IPS-NIHi11 (cell line): ENCODE data around the gene INKA2.
A peak's percentile ranks its signal among the peaks of the same experiment; 100 is the strongest.

ENCODE experiments used
- DNase-seq: peaks from one replicate; pipeline ENCODE4 v3.0.0; 2012; ENCODE audit warnings: mixed read lengths, low spot score

Gene INKA2

DNA sequence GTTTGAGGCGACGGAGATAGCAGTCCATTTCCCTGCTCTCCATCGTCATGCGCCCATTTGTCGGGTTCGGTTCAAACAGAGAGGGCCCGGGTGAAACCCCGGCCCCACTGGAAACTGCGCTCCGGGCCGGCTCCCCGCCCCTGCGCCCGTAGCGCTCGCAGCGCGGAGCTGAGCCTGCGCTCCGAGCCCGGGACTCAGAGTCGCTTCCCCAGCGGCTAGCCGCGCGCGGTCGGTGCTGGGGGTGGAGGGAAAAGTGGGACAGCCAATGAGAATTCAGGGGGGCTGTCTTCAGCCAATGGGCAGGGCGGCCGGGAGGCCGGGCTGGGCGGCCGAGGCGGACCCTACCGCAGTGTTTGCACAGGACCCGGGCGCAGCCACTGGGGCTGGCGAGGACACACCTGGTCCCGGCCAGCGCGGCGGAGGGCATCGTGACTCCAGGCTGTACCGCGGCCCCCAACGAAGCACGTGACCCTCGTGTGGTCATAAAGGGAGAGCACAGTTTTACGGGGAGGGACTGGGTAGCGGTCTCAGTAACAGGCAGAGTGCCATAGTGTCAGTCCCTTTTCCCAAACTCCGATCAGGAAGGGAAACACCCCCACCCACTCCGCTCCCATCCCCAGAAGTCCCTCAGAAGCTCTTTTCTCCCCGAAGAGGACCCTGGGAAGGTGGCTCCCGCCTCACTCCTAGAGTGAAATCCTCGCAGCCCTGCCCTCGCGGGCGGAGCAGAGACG, at the start of gene INKA2:
Gene INKA2, minus strand, starts transcription at position 202 of the 731 bp plus-strand sequence. Its CDS starts 153 bp downstream, at position 49.
- peak; percentile 89 for DNase-seq

DNA sequence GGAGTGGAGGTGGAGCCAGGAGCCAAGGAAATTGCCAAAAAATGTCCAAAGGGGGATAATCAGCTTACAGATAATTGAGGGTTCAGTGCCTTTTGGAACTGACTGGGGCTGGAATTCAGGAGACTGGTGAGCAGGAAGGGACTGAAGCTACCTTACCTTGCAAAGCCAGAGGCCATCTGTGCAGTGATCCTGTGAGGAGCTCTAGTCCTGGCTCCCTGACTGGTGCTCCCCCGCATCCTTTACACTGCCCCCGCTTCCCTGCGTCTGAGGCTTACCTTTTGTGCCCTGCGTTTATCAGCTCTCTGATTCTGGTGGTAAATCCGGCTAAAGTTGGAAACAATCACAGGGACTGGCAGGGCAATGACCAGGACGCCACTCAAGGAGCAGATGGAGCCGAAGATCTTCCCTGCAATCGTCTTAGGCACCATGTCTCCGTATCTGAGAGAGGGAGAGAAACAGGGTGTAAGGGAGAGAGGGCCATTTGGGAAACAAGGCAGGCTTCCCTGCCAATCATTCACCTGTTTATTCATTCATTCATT, 47.5 kb upstream of the INKA2 start:
- no peak for DNase-seq

DNA sequence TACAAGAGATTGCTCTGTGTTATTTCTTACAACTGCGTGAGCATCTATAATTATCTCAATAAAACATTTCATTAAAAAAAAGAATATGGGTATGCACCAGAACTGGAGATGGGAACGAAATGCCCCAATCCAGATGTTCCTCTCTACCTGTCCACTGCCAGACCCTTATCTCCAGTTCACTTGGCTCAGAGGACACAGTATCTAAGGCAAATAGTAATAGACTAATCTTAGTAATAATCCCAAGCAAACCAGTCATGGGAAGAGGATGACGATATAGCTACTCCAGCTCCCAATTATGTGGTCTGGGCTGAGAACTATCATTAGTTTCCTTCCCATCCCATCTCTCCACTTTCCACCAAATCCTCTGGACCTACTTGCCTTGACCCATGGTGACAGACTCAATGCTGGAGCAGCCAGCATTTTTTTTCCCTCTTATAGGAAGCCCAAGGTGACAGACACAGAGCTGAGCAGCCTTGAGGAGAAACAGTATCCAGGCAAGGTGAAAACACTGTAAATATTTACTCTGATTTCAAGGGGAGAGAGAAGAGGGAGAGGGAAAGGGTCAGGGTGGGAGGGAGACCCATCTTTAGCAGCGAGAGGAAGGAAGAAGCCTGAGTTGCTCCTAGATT, 45.2 kb upstream of the INKA2 start:
- no peak for DNase-seq

DNA sequence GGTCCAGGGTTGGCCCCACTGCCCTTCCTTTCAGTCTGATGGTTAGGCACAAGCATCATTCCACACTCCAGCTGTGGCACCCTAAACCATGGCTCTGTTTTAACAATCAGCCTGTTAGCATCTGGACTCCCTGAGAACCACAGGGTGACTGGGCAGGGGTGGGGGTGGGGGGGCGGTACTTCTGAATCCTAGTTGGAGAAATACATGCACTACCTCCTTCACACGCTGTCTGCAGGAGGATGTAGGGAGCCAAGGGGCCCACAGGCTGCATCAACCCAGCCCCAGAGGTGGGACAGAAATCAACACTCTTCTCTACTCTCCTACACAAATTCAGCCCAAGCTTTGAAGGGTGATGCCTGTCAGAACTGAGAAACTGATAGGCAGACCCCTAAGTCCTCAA, 40.4 kb upstream of the INKA2 start:
- no peak for DNase-seq

DNA sequence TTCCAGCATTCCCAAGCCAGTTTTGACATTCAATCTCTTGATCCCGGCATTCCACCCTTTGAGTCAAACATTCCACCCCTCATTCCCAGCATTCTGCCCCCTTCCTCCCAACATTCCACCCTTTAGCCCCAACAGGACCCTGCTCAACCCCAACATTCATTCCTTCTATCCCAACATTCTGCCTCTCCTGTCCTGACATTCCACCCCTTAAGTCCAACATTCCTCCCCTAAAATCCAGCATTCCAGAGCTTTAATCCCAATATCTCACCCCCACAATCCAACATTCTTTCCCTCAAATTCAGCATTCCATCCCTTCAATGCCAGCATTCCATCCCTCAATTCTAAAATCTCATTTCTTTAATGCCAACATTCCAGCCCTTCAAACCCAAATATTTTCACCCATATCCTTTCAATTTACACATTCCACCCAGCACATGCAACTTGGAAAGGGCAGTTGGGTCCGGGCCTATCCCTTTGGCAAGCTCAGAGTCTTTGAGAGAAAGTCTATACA, 39.4 kb upstream of the INKA2 start:
- peak; percentile 51 for DNase-seq

DNA sequence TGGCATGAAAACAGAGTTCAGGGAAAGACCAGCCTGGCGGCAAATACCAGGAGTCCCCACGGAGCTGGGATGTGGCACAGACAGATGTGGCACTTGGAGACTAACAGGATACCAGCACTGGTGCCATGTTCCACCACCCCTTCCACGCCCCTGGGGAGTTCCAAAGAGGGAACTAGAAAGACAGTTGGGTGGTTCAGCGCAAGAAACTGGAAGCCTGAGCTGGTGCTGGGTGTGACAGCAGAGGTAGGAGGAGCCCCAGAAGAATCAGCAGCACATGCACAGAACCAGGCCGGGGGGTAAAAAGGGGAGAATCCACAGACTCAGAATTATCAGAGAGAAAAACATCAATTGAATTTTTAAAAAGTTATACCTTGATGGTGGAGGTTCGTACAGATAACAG, 38.9 kb upstream of the INKA2 start:
- DNase-seq = no peak

DNA sequence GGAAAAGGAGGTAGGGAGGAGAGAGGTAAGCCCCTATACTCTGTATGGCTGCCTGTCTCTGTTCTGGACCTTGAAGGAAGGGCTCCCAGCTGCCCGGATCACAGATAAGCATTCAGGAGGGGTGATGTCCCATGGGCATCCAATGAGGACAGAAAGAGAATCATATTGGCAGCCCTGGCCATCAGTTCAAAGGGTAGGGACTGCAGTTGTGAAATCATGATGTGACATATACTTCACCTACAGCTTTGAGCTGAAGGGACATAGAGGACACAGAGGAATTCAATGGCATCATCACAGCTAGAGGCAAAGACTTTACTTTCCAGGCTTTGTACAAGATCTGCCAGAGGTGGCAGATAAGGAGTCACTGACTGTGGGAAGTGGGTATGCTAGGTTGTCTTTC, 38.1 kb upstream of the INKA2 start:
- DNase-seq = no peak

DNA sequence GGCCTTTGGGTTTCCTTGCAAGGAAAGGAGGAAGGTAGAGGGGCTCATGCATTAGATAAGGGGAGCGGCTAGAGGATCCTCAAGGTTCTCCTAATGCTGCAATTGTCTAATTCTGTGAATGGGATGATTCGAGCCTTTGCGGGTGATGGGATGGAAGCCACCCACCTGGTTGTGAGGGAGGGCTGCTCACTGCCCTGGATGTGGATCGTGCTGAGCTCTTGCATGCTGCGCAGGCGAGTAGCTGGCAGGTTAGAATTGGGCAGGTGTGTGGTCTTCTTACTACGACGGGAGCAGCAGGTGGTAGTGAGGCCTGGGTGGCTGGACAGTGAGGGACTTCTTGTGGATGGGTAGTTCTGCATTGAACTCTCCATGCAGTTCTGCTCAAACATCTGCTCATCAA, 37.7 kb upstream of the INKA2 start:
- no peak for DNase-seq

DNA sequence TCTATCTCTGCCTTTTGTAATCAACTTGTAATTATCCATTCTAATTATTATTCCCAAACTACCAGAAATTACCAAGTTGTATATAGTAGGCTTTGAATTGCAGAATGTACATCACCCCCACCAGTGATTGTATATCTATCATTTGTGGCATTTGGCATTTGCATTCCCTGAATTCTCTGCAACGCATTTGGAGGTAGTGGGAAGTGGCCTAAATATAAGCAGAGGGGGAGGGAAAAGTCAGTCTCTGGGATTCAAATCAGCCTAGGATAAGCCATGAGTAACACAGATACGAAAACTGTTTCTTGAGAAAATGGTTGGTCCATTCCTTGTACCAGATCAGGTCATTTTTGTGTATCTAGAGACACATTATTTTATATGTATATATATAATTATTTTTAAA, 37.2 kb upstream of the INKA2 start:
- no peak for DNase-seq

DNA sequence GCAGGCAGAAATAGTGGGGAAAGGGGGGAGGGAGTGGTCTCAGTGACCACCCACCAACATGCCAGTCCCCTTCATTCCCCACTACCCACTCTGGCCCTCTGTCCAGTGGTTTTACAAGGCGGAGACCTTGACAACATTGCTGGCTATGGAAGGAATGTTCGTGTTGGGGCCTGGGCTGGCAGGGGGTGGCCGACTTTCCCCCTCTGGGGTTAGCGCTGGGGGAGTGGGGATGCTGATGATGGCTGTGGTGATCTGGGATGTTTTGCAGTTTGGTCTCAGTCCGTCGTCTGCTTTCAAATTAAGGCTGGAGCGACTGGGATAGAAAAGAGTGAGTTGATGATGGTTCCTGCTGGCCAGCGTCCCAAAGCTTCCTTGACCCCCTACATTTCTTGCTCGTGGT, 36.8 kb upstream of the INKA2 start:
- no peak for DNase-seq

DNA sequence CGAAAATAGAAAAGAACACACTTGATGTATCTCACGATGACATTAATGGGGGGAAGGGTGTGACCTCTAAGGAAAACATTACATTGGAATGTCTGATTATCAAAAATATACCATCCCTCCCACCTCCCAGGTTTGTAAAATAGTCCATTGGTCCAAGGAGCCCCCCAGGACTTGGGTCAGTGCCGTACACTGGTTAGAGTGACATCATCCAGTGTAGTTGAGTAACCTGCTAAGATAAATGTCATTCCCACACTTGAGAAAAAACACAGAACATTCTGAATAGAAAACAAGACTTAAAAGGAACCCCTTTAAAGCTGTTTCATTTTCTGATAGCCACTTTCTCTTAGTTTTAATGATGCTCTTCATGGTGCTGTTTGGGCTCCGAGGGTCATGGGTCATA, 31.7 kb upstream of the INKA2 start:
- no peak for DNase-seq

DNA sequence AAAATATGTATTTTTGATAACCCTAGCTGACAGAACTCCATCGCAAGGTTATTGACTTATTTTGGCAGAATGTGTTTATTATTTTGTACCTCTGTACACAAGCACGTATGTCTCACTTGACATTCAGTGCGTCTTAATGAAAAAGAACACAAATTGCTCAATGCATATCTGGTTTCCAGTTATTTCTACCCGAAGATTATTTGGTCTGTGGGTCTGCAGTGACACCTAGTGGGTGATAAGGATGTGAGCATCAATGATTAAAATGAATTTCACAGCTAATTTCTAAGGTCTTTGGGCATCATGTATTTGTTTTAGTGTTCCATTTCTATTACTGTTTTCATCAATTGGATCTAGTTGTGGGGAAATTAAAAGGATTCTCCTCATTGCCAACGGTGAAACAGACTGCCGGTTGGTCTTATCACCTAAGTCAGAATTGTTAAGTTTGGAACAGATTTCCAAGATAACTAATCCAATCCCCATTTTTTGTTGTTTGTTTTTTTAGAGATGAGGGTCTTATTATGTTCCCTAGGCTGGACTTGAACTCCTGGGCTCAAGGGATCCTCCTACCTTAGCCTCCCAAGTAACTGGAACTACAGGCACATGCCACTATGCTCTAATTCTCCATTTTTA, 30.4 kb upstream of the INKA2 start:
- DNase-seq = no peak

DNA sequence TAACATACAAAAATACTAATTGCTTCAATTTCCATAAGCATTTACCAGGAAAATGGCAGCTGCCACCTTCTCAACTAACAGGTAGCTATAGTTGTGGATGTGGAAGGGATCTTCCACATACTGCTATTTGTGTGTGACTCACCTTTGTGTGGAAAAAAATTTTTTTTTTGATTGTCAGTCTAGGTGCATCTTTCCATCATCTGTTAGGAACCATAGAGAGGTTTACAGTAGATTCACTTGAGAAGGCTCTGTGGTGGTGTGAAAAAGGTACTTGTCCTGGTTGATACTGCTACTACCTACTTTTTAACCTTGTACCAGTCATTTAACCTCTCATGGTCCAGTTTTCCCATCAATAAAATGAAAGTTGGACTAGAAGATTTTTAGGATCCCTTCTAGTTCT, 29.4 kb upstream of the INKA2 start:
- DNase-seq = no peak

DNA sequence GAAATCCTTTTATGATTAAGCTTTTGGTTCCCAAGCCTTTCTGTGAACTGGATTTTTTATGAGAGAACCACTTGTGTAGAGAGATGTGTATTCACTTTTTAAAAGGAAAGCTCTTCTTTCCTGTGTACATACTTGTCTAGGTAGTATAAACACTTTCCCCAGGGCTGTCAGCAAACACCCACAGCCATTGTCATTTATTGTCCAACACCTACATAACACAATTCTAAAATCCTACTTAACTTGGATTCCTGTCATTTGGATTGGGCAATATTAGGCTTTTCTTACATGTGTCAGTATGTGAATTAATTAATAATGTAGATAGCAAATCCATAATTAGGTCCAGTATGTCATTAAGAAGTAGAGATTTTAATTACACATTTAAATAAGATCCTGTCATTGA, 28.8 kb upstream of the INKA2 start:
- no peak for DNase-seq

DNA sequence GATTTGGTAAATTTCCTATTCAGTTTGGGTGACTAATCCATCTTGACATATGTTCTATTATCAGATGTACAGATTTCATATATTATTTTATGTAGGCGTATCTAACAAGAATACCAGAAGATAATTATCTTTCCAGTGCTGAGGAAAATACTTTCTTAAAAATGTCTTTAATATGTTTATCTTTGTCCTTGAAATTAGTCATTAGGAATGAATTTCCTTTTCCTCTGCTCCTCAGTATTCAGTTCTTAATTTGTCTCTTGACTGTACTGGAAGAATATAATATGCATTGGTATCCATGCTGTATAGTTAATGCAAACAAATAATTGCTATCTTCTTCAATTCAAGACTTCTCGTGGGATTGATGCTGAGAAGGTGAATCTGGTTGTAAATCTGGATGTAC, 23.1 kb upstream of the INKA2 start:
- DNase-seq = no peak

DNA sequence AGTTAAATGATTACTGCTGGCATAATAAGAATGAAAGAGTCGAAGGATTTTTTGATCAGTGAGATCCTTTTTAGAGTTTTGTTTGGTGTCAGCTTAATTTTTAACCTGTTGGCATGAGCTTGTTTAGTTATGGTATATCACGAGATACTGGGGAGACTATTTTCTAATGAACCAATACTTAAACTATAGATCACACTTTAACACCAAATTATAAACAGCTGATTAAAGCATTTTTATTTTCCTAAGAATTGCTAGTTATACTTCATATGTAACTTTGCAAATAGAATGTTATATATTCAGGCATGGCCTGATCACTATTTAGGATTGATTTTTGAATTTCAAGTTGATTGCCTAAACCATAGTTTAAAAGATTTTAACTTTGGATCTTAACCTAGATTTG, 22.5 kb upstream of the INKA2 start:
- DNase-seq = no peak

DNA sequence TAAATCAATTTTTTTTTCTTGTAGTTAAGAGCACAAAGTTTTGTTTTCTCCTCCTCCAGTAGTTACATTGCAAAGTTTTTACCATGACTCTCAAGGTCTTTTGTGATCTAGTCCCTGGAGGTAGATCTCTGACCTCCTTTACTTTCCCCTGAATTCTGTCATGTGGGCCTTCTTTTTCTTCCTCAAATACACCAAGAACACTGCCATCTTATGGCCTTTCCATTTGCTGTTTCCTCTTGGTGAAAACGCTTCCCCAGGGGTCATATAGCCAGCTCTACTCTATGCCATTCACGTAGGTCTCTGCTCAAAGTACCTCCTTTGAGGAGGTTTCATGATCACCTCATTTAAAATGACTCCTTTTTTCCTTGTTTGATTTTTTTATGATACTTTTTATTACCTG, 19.2 kb upstream of the INKA2 start:
- DNase-seq = peak; percentile 31

DNA sequence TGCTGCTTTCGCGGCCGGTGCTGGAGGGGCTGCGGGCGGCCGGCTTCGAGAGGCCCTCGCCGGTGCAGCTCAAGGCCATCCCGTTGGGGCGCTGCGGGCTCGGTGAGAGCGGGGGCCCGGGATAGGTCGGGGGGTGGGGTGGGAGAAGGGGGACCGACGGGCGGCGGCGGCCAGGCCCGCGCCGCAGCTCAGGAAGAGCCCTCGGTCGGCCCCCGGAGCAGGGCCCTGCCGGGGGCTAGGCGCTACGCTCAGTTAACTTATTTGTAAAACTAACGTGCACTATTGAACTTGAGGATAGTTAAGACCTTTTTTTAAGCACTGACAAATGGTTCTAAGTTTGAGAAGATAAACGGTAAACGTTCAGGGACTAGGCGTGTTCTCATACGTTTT, 16.9 kb upstream of the INKA2 start:
- no peak for DNase-seq

DNA sequence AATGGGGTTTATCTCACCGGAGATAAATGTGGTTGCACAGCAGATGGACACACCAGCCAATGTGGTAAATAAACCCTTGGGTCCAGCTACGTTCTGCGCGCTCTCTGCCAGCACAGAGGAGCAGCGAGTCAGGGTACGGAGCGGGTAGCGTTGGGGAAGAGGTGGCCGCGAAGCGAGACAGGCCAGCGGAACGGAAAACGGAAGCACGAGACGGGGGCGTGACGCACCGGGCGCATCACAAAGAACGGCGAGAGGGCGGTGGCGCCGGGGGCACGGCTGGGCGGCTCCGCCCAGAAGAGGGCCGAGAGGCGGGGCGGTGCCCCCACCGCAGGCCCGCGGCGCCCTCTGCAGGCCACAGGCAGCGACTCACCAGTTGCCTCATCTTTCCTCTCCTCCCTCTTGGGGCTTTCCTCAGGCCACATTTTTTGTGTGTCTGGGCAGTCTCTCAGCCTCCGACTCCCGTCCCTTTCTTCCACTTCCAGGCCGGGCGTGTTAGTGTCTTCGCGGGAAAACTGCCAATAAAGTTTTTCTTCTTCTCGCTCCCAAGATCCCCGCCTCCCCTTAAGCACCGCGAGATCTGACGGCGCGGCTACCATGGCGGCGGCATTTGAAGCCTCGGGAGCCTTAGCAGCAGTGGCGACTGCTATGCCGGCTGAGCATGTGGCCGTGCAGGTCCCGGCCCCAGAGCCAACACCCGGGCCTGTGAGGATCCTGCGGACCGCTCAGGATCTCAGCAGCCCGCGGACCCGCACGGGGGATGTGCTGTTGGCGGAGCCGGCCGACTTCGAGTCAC, 16.3 kb upstream of the INKA2 start, which contains the start of gene DDX20:
Gene DDX20, plus strand, starts transcription at position 571 of the 793 bp plus-strand sequence. Its CDS starts 24 bp downstream, at position 595.
- DNase-seq = peak; percentile 94

DNA sequence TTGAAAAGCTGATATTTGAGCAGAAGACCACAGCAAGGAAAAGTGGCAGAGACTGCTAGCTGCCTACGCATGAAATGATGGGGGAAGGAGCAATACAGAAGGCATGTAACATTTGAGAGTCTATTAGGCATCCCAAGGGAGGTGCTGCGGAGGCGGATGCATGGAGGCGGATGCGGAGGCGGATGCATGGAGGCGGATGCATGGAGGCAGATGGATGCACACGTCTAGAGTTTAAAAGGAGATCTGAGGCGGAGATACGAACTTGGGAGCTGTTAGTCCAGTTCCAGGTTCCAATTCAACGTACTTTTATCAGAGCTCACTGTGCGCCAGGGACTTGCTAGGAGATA, 15.8 kb upstream of the INKA2 start:
- DNase-seq = peak; percentile 58

DNA sequence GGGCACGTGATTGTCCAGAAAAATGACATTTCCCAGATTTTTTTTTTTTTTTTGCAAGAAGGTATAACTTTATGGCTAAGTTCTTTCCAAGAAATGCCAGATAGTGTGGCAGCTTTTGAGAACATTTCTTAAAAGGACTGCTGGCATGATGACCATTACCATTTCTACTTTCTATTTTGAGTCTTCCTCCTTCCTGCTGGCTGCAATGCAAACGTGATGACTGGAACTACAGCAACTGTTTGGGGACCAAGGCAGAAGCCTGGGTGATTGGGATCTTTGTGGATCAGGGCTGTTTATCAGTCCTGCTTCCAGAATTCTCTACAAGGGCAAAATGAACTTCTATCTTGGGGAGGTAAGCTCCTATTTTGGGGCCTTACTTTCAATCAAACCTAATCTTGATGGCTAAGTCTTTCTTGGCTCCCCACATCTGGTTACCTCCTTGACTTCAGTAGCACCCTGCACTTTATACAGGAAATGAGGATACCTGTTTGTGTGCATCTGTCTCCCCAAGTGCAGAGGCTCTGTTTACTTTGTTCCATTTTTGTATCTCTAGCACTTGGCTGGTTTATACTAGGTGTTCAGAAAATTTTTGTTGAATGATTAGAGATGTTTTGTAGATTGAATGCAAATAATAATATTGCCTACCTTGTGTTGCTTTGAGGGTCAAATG, 12.8 kb upstream of the INKA2 start:
- DNase-seq = no peak

DNA sequence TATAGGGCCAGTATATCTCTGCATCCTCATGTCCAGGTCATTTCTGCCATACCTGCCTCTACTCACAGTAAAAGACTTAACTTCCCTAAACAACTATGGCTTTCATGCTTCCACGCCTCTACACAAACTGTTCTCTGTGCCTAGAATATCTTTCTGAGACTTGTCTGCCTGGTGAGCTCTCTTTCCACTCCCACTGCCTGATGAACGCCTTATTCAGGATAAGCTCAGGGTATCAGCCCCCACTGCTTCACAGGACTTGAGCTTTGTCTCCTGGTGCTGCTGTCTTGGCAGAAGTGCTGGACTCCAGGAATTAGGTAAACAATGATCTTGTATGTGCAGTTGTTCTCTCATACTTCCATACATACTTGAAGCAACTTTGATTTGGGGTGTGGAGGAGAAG, 11.7 kb upstream of the INKA2 start:
- DNase-seq = no peak
